Smooth muscle cell (in vitro differentiated cells): ENCODE results near the gene ADCY1. TPM values are rescaled to one million over a fixed set of nuclear protein-coding genes. Genes with fewer than 3 reads are reported as not detected.

Experiments
- DNase-seq: peaks from one replicate; lab custom pipeline; 2025; ENCODE audit not compliant: unreplicated experiment; lab: John Stamatoyannopoulos, UW
- H2AFZ ChIP-seq: fragments of 200-600 bp; sonication (generic); 2 replicates; pipeline ENCODE4 v1.6.0; 2016; ENCODE audit warnings: antibody characterized with exemption, low read depth, mild to moderate bottlenecking
- H3F3A ChIP-seq: fragments of 200-600 bp; sonication (generic); 2 replicates; pipeline ENCODE4 v1.6.0; 2017; ENCODE audit warnings: antibody characterized with exemption, low read depth
- H3K27ac ChIP-seq: fragments of 200-600 bp; sonication (generic); 2 replicates; pipeline ENCODE4 v1.5.1; 2016; ENCODE audit warnings: low read depth, mild to moderate bottlenecking
- H3K27me3 ChIP-seq: fragments of 200-600 bp; sonication (generic); 2 replicates; pipeline ENCODE4 v1.6.1; 2016; ENCODE audit warnings: low read depth, mild to moderate bottlenecking
- H3K36me3 ChIP-seq: fragments of 200-600 bp; sonication (generic); 2 replicates; pipeline ENCODE4 v1.5.1; 2016; ENCODE audit warnings: low read depth
- H3K4me1 ChIP-seq: fragments of 200-600 bp; sonication (generic); 2 replicates; pipeline ENCODE4 v1.5.1; 2016; ENCODE audit warnings: low read depth
- H3K4me2 ChIP-seq: fragments of 200-600 bp; sonication (generic); 2 replicates; pipeline ENCODE4 v1.6.0; 2016; ENCODE audit warnings: mild to moderate bottlenecking
- H3K4me3 ChIP-seq: fragments of 200-600 bp; sonication (generic); 2 replicates; pipeline ENCODE4 v1.5.1; 2016; ENCODE audit warnings: mild to moderate bottlenecking
- H3K79me2 ChIP-seq: fragments of 200-600 bp; sonication (generic); 2 replicates; pipeline ENCODE4 v1.6.0; 2016; ENCODE audit warnings: low read depth, mild to moderate bottlenecking
- H3K9ac ChIP-seq: fragments of 200-600 bp; sonication (generic); 2 replicates; pipeline ENCODE4 v1.6.0; 2016; ENCODE audit warnings: low read depth
- H3K9me3 ChIP-seq: fragments of 200-600 bp; sonication (generic); replicated peaks from 2 replicates; pipeline ENCODE4 v1.5.1; 2016; ENCODE audit warnings: low read depth
- H4K20me1 ChIP-seq: fragments of 200-600 bp; sonication (generic); 2 replicates; pipeline ENCODE4 v1.6.0; 2016; ENCODE audit warnings: low read depth
- CTCF ChIP-seq: fragments of 200-600 bp; sonication (generic); IDR thresholded peaks from 2 replicates; pipeline ENCODE4 v1.5.1; 2017; ENCODE audit warnings: borderline replicate concordance, mild to moderate bottlenecking, antibody characterized with exemption; ENCODE audit not compliant: insufficient read depth, poor library complexity, severe bottlenecking
- WGBS: methylation state at CpG from one replicate; pipeline ENCODE4 v1.1.7; 2016; ENCODE audit warnings: low lambda C conversion rate; 5-methylcytosine and 5-hydroxymethylcytosine counted together
- polyA plus RNA-seq: library from polyadenylated mRNA; unstranded; fragments of >200 nt; fragmentation: Nextera tagmentation; extraction: Ambion mirVana; gene quantifications from 2 replicates; pipeline ENCODE4 v1.2.1, GENCODE V29; 2016
- total RNA-seq: library from RNA; depleted of rRNA; stranded (reverse); fragments of >200 nt; gene quantifications from 2 replicates; pipeline ENCODE4 v1.2.3, GENCODE V29; 2014

The ADCY1 gene
- total and polyA plus RNA-seq, 2 experiments from 2014 or later: 0.22 TPM; not detected in 1

- no peaks in the 10 kb centered on the region for H3K36me3 ChIP-seq
- H3K9me3 ChIP-seq: no peaks in the 10 kb centered on the region
- TF ChIP-seq CTCF: no peak
- 88% methylated on average over 6 of the region's 6 CpGs for WGBS
- H3K4me2 ChIP-seq: no peak overlapping the region
- H3F3A ChIP-seq: no peaks in the 10 kb centered on the region
- no peak for DNase-seq
- no peaks in the 10 kb centered on the region for H3K27me3 ChIP-seq
- no peak overlapping the region for H3K9ac ChIP-seq
- no peaks in the 10 kb centered on the region for H3K4me1 ChIP-seq
- H3K27ac ChIP-seq: no peak overlapping the region
- H3K4me3 ChIP-seq: no peak overlapping the region
- H4K20me1 ChIP-seq: no peaks in the 10 kb centered on the region
- H2AFZ ChIP-seq: no peak overlapping the region
- no peaks in the 10 kb centered on the region for H3K79me2 ChIP-seq
Measured at GRCh38 chr7:45646207-45646821, 72.1 kb downstream of the ADCY1 start.

- Histone ChIP-seq H3K4me1 (no peaks in the 10 kb centered on the region), H3F3A (no peaks in the 10 kb centered on the region), H3K9ac (no peak overlapping the region), H2AFZ (no peak overlapping the region), H3K27me3 (no peaks in the 10 kb centered on the region), H3K9me3 (no peaks in the 10 kb centered on the region), H3K4me3 (no peak overlapping the region), H3K27ac (no peak overlapping the region), H3K79me2 (no peaks in the 10 kb centered on the region), H3K4me2 (no peak overlapping the region), H4K20me1 (no peaks in the 10 kb centered on the region), H3K36me3 (no peaks in the 10 kb centered on the region)
- 88% methylated on average over 12 of the region's 12 CpGs for WGBS
- no peak for DNase-seq
- no peak for TF ChIP-seq CTCF
Measured at GRCh38 chr7:45646996-45647825, 73.0 kb downstream of the ADCY1 start.

- Histone ChIP-seq H3K4me2 (no peak overlapping the region), H3K9ac (no peak overlapping the region), H3K36me3 (no peaks in the 10 kb centered on the region), H2AFZ (no peak overlapping the region), H3F3A (no peaks in the 10 kb centered on the region), H3K4me1 (no peaks in the 10 kb centered on the region), H4K20me1 (no peaks in the 10 kb centered on the region), H3K27me3 (no peaks in the 10 kb centered on the region), H3K4me3 (no peak overlapping the region), H3K9me3 (no peaks in the 10 kb centered on the region), H3K79me2 (no peaks in the 10 kb centered on the region), H3K27ac (no peak overlapping the region)
- no peak for DNase-seq
- WGBS: 91% methylated on average over 13 of the region's 13 CpGs
- no peak for TF ChIP-seq CTCF
Measured at GRCh38 chr7:45647967-45648670, 74.0 kb downstream of the ADCY1 start.
